GM12875 (cell line): ENCODE results near the gene DISC1.
"Not testable (repeated sequence)": the region's sequence is repeated elsewhere in the genome, so short reads cannot be mapped to it uniquely, and the experiment has no call there.

ENCODE experiments used
- H3K4me3 ChIP-seq: one replicate; pipeline ENCODE4 v1.5.1; 2011; ENCODE audit warnings: low read depth, low read length, control low read depth
- TF ChIP-seq, protein P1 (sequence below): IDR thresholded peaks from 2 replicates; pipeline ENCODE4 v1.5.1; 2011; ENCODE audit warnings: low read depth, mild to moderate bottlenecking, control low read depth, inconsistent platforms, low read length, moderate library complexity, borderline replicate concordance; ENCODE audit not compliant: insufficient read depth

Gene DISC1

DNA sequence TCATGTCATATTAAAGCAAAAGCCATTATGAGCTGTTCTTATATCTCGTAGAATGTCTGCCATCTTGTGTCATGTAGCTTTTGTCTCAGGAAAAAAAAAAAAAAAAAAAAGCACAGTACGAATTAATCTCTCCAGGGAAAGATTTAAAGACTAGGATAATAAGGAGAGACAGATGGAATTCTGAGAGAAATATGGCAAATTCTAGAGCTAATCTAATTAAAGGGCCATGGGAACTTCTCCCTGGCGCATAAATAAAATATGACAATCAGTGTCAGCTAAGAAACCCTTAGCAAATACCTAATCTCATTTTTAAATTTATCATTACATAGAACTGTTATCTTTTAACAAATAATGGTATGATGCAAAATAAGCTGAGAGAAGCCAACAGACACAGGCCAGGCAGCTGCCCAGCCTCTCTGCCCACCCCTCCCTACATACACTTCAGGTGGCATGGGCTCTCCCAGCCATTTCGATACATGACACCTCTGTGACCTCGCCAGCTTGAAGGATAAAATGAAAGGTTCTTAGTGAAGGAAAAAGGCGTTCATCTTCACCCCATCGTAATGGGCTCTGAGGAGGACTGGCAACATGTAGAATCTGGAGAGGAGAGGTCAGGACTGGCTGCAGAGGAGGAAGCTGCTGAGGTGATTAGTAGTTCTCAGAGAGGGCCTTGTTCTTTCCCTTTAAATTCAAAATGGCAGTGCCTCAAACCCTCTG lies 39.8 kb downstream of the DISC1 start:
- TF ChIP-seq, protein P1, sequence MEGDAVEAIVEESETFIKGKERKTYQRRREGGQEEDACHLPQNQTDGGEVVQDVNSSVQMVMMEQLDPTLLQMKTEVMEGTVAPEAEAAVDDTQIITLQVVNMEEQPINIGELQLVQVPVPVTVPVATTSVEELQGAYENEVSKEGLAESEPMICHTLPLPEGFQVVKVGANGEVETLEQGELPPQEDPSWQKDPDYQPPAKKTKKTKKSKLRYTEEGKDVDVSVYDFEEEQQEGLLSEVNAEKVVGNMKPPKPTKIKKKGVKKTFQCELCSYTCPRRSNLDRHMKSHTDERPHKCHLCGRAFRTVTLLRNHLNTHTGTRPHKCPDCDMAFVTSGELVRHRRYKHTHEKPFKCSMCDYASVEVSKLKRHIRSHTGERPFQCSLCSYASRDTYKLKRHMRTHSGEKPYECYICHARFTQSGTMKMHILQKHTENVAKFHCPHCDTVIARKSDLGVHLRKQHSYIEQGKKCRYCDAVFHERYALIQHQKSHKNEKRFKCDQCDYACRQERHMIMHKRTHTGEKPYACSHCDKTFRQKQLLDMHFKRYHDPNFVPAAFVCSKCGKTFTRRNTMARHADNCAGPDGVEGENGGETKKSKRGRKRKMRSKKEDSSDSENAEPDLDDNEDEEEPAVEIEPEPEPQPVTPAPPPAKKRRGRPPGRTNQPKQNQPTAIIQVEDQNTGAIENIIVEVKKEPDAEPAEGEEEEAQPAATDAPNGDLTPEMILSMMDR: no peak
- no peak overlapping the region for H3K4me3 ChIP-seq

DNA sequence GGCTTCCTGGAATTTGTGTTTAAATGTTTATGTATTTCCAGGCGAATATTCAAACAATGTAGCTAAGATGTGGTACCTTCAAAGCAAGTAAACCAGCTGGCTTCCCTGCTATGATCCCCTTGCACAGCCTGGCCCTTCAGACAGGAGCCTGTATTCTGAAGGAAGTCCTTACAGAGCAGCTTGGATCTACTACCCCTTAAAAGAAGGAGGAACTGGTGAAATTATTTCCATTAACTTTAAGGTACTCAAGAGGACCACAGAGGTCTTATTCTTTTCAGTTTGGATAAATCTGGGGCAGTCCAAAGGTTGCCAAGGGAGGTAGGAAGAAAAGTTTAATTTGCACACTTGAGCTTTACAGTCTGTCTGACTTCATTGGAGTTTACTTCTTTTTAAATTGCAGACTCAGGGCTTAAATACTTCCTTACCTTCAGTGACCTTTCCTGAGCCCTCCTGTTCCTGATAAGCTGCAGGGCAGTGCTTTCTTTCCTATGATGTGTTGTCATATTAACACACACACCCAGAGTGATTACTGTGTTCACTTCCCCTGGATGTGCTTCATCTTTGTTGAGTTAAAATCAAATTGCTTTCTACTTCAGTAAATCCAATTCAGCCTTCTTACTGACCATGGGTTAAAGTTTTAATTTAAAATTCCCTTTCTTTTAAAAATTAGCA lies 40.5 kb downstream of the DISC1 start:
- no peak overlapping the region for H3K4me3 ChIP-seq
- TF ChIP-seq, protein P1: no peak

DNA sequence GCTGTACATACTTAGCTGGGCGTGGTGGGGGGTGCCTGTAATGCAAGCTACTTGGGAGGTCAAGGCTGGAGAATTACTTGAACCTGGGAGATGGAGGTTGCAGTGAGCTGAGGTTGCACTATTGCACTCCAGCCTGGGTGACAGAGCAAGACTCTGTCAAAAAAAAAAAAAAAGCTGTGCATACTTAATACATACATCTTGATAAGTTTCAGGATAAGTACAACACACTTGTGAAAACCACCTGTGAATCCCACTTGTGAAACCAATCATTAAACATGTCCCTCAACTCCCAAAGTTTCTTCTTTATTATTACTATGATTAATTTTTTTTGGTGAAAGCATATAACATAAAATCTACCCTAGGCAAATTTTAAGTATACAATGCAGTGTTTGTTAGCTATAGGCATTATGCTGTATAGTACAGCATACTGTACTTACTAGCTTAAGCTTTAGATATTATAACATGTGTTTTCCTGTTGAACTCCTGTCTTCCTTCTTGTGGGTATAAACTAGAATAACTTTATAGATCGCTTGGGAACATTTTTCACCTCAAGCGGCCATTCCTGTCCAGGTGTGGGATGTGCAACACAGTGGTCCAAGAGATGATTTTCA lies 41.4 kb downstream of the DISC1 start:
- TF ChIP-seq, protein P1: no peak
- no peak overlapping the region for H3K4me3 ChIP-seq

DNA sequence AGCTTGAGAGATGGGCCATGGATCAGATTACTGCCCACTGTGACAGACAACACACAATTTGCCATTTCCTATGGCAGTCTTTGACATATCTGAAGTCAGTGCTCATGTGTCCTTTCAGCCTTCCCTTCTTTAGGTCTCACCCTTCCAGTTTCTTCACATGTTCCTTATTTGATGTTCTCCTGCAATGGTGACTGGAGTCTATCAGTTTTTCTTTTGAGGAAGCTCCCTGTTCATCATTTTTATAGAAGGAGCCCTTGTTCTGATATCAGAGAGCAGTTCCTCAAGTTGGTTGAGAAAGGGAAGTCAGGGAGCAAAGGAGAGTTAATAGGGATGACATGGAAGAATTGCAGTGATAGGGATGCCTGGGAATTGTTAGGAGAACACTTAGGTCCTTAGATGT lies 42.2 kb downstream of the DISC1 start:
- TF ChIP-seq, protein P1: no peak
- no peak overlapping the region for H3K4me3 ChIP-seq

DNA sequence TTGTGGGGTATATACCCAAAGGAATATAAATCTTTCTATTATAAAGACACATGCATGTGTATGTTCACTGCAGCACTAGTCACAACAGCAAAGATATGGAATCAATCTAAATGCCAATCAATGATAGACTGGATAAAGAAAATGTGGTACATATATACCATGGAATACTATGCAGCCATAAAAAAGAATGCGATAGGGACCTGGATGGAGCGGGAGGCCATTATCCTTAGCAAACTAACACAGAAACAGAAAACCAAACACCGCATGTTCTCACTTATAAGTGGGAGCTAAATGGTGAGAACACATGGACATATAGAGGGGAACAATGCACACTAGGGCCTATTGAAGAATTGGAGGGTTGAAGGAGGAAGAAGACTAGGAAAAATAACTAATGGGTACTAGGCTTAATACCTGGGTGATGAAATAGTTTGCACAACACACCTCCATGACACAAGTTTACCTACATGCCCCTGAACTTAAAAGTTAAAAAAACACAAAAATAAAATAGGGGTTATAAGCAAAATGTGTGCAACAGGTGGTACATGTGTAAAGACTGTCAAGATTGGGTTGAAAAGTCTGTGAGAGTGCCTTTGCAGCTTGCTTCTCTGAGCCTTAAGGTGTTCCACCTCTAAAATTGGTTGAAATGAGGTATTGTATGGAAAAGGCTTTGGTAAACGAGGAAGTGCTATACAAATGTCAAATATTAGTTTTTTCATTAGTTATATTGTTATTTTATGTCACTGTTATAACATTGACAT lies 43.5 kb downstream of the DISC1 start:
- H3K4me3 ChIP-seq: not testable (repeated sequence)

DNA sequence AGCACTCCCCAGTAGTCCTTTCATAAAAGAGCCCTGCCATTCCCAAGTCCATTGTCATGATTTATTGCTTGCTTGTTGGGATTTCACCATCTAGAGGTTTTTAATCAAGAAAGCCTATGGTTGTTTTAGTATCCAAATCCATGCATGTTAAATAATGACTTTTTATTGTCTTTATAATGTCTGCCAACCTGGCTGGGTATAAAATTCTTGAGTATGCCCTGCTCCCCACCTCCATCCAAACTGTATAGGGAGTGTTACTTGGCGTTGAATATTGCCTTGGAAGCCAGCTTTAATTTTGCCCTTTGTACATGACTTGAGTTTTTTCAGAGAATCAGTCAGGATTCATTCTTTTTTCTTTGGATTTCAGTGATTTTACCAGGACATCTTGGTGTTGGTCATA lies 44.2 kb downstream of the DISC1 start:
- H3K4me3 ChIP-seq: no peak overlapping the region
- TF ChIP-seq, protein P1: no peak

DNA sequence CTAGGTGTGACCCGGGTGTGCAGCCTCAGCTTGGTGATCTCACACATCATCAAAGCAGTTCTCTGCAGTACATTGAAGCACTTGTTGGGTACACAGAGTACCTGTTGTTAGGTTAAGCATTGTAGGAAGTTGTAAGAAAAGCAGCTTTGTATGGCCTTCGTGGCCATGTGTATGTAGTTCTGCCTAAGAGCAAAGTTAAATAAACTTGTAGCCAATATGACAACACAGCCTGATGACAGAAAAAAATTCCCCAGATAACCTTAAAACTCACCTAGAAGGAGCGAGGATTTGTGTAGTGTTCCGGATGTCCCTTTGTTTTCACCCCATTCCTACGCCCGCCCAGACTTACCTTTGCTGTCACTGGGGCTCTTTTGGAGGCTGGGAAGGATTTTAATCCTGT lies 48.0 kb downstream of the DISC1 start:
- H3K4me3 ChIP-seq: no peak overlapping the region
- TF ChIP-seq, protein P1: no peak
